WTC11 (cell line): ENCODE data around the gene EIF4ENIF1. TPM values are rescaled to one million over a fixed set of nuclear protein-coding genes. Genes with fewer than 3 reads are reported as not detected.

Source experiments
- AFF4 ChIP-seq: sonication (generic); formaldehyde crosslinking; IDR thresholded peaks from 2 replicates; pipeline ENCODE4 v1.8.1; 2023; ENCODE audit warnings: mild to moderate bottlenecking, missing genetic modification reagents, borderline replicate concordance
- ATF1 ChIP-seq: sonication (generic); formaldehyde crosslinking; IDR thresholded peaks from 2 replicates; pipeline ENCODE4 v1.8.1; 2023; ENCODE audit warnings: mild to moderate bottlenecking, moderate library complexity, missing genetic modification reagents
- CREM ChIP-seq: sonication (generic); formaldehyde crosslinking; IDR thresholded peaks from 2 replicates; pipeline ENCODE4 v1.8.1; 2022; ENCODE audit warnings: mild to moderate bottlenecking, missing genetic modification reagents, moderate library complexity
- CTCF ChIP-seq: fragments of 200-600 bp; IDR thresholded peaks from 2 replicates; pipeline ENCODE4 v1.8.0; 2022; ENCODE audit warnings: antibody characterized with exemption
- ELF4 ChIP-seq: sonication (generic); formaldehyde crosslinking; IDR thresholded peaks from 2 replicates; pipeline ENCODE4 v1.8.1; 2022; ENCODE audit warnings: low read depth, mild to moderate bottlenecking, moderate library complexity, missing genetic modification reagents
- EMX1 ChIP-seq: fragments of 250-450 bp; sonication (Bioruptor Pico); IDR thresholded peaks from 2 replicates; pipeline ENCODE4 v1.8.0; 2021; ENCODE audit warnings: mild to moderate bottlenecking
- ETV6 ChIP-seq: sonication (generic); formaldehyde crosslinking; IDR thresholded peaks from 2 replicates; pipeline ENCODE4 v1.8.1; 2022; ENCODE audit warnings: mild to moderate bottlenecking, missing genetic modification reagents
- JAZF1 ChIP-seq: fragments of 250-450 bp; sonication (Bioruptor Pico); IDR thresholded peaks from 2 replicates; pipeline ENCODE4 v1.9.0; 2021; ENCODE audit warnings: moderate library complexity, mild to moderate bottlenecking, inconsistent platforms
- MXD4 ChIP-seq: fragments of 250-450 bp; sonication (Bioruptor Pico); IDR thresholded peaks from 2 replicates; pipeline ENCODE4 v1.8.0; 2021; ENCODE audit warnings: mild to moderate bottlenecking, moderate library complexity, borderline replicate concordance
- PRRX2 ChIP-seq: fragments of 250-450 bp; sonication (Bioruptor Pico); IDR thresholded peaks from 2 replicates; pipeline ENCODE4 v1.8.0; 2021; ENCODE audit warnings: mild to moderate bottlenecking
- ZNF281 ChIP-seq: sonication (generic); formaldehyde crosslinking; IDR thresholded peaks from 2 replicates; pipeline ENCODE4 v1.8.0; 2023; ENCODE audit warnings: mild to moderate bottlenecking, missing genetic modification reagents
- ZNF423 ChIP-seq: fragments of 250-450 bp; sonication (Bioruptor Pico); IDR thresholded peaks from 2 replicates; pipeline ENCODE4 v2.1.2; 2022; ENCODE audit warnings: mild to moderate bottlenecking, moderate library complexity
- ZNF425 ChIP-seq: fragments of 250-450 bp; sonication (Bioruptor Pico); conservative IDR thresholded peaks from 2 replicates; pipeline ENCODE4 v1.9.0; 2021; ENCODE audit warnings: mild to moderate bottlenecking
- ZNF512 ChIP-seq: sonication (generic); formaldehyde crosslinking; IDR thresholded peaks from 2 replicates; pipeline ENCODE4 v1.8.1; 2022; ENCODE audit warnings: missing genetic modification reagents, borderline replicate concordance
- total RNA-seq: library from RNA; stranded (reverse); gene quantifications from 3 replicates; pipeline ENCODE4 v1.2.3, GENCODE V29; 2021
- TF ChIP-seq, protein P1 (sequence below): sonication (generic); formaldehyde crosslinking; IDR thresholded peaks from 2 replicates; pipeline ENCODE4 v1.8.0; 2023; ENCODE audit warnings: missing genetic modification reagents, mild to moderate bottlenecking, borderline replicate concordance
- TF ChIP-seq, protein P2 (sequence below): sonication (generic); formaldehyde crosslinking; conservative IDR thresholded peaks from 2 replicates; pipeline ENCODE4 v1.8.1; 2022; ENCODE audit warnings: mild to moderate bottlenecking, missing genetic modification reagents
- TF ChIP-seq, protein P3 (sequence below): fragments of 250-450 bp; sonication (Bioruptor Pico); IDR thresholded peaks from 2 replicates; pipeline ENCODE4 v1.9.0; 2021; ENCODE audit warnings: moderate library complexity, mild to moderate bottlenecking, inconsistent platforms, borderline replicate concordance
- TF ChIP-seq, protein P4 (sequence below): sonication (generic); formaldehyde crosslinking; IDR thresholded peaks from 2 replicates; pipeline ENCODE4 v1.8.1; 2022; ENCODE audit warnings: mild to moderate bottlenecking, missing genetic modification reagents, moderate library complexity, borderline replicate concordance

Gene EIF4ENIF1
- total RNA-seq, 1 experiment from 2014 or later, result 22.8 TPM

DNA sequence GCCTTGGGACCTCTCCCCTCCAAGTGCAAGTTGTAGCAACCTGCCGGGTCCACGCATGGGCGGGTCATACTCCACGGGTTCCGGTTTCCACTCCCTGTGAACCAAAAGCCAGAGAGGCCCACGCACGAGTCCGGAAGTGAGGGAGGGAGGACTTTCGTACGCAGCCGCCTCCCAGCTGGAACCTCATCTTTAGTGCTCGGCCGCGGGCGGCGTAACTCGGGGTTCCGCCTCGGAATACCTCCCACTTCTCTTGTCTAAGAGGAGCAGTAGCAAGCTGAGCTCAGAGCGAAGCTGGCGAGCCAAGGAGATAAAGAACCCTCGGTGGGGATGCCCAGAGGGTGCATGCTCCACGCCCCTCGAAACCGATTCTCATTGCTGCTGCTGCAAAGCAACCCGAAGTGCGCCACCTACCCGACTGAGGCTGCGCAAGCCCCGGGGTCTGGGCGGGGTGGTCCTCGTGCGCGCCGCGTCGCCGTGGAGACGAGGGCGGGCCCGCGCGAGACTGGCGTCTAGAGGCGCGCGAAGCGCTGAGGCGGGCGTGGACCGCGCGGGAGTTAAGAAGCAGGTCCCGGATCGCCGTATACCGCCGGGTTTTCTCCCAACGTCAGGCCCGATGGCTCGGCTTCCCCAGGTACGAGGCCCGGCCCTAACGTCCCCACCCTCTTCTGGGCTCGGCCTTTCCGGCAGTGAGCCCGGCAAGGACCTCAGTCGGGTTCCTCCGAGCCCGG, 6.5 kb upstream of the EIF4ENIF1 start, which contains the start of gene SFI1 (continued):
- TF ChIP-seq CTCF (no peak), ATF1 (no peak), ELF4 (CRISPR knock-in tag) (no peak), ZNF512 (no peak), ETV6 (no peak), ZNF425 (CRISPR knock-in tag) (no peak), ZNF423 (no peak), PRRX2 (CRISPR knock-in tag) (no peak), MXD4 (CRISPR knock-in tag) (no peak), JAZF1 (no peak), CREM (CRISPR knock-in tag) (0 out of 2 replicates have a peak, but pooled peaks have one; percentile 68), EMX1 (CRISPR knock-in tag) (no peak), AFF4 (CRISPR knock-in tag) (no peak), ZNF281 (no peak)
- TF ChIP-seq, protein P1, sequence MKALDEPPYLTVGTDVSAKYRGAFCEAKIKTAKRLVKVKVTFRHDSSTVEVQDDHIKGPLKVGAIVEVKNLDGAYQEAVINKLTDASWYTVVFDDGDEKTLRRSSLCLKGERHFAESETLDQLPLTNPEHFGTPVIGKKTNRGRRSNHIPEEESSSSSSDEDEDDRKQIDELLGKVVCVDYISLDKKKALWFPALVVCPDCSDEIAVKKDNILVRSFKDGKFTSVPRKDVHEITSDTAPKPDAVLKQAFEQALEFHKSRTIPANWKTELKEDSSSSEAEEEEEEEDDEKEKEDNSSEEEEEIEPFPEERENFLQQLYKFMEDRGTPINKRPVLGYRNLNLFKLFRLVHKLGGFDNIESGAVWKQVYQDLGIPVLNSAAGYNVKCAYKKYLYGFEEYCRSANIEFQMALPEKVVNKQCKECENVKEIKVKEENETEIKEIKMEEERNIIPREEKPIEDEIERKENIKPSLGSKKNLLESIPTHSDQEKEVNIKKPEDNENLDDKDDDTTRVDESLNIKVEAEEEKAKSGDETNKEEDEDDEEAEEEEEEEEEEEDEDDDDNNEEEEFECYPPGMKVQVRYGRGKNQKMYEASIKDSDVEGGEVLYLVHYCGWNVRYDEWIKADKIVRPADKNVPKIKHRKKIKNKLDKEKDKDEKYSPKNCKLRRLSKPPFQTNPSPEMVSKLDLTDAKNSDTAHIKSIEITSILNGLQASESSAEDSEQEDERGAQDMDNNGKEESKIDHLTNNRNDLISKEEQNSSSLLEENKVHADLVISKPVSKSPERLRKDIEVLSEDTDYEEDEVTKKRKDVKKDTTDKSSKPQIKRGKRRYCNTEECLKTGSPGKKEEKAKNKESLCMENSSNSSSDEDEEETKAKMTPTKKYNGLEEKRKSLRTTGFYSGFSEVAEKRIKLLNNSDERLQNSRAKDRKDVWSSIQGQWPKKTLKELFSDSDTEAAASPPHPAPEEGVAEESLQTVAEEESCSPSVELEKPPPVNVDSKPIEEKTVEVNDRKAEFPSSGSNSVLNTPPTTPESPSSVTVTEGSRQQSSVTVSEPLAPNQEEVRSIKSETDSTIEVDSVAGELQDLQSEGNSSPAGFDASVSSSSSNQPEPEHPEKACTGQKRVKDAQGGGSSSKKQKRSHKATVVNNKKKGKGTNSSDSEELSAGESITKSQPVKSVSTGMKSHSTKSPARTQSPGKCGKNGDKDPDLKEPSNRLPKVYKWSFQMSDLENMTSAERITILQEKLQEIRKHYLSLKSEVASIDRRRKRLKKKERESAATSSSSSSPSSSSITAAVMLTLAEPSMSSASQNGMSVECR (CRISPR knock-in tag), result no peak; the same call in 1 of the 2 replicates
- TF ChIP-seq, protein P2, sequence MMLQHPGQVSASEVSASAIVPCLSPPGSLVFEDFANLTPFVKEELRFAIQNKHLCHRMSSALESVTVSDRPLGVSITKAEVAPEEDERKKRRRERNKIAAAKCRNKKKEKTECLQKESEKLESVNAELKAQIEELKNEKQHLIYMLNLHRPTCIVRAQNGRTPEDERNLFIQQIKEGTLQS, result no peak
- TF ChIP-seq, protein P3, sequence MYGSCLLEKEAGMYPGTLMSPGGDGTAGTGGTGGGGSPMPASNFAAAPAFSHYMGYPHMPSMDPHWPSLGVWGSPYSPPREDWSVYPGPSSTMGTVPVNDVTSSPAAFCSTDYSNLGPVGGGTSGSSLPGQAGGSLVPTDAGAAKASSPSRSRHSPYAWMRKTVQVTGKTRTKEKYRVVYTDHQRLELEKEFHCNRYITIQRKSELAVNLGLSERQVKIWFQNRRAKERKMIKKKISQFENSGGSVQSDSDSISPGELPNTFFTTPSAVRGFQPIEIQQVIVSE (CRISPR knock-in tag), result no peak
- TF ChIP-seq, protein P4, sequence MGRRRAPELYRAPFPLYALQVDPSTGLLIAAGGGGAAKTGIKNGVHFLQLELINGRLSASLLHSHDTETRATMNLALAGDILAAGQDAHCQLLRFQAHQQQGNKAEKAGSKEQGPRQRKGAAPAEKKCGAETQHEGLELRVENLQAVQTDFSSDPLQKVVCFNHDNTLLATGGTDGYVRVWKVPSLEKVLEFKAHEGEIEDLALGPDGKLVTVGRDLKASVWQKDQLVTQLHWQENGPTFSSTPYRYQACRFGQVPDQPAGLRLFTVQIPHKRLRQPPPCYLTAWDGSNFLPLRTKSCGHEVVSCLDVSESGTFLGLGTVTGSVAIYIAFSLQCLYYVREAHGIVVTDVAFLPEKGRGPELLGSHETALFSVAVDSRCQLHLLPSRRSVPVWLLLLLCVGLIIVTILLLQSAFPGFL (CRISPR knock-in tag), result no peak
